GM18867 (cell line): ENCODE measurements around the gene ERCC2.

Experiments
- ATAC-seq: cut with Tn5 transposase; IDR thresholded peaks from one replicate; pipeline ENCODE4 v1.9.1; 2021; ENCODE audit warnings: mild to moderate bottlenecking, moderate library complexity; ENCODE audit not compliant: unreplicated experiment

The ERCC2 gene

DNA sequence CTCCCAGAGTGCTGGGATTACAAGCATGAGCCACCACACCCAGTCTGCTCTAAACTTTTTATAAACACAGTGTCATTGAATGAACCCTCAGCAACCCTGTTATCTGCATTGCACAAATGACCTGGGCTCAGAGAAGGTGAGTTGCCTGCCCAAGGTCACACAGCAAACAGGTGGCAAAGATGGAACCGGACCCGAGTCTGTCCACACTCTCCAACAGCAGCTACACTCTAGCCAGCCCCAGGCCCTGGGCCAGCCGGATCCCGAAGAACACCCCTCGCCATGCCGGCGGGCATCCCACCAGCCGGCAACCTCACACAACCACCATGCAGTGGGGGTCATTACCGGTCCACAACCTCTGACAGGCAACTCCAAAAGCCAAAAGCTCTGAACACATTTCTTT, 14.5 kb downstream of the ERCC2 start:
- ATAC-seq, result no peak

DNA sequence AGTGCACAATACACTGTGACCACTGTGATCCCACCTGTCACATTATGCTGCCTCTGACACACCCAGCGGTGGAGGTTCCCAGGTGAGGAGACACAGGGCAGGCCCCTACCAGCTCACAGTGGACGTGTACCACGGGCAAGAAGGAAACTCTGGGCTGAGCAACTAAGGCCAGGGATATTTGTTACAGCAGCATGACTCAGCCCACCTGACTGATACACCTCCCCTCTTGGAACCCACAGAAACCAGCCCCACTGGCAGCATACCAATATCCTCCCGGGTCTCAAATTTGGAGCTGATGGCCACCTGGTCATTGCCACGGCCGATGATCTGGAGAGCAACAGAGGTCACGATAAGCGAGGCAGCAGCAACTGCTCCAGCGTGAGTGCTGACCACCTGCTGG, 15.0 kb downstream of the ERCC2 start:
- no peak for ATAC-seq

DNA sequence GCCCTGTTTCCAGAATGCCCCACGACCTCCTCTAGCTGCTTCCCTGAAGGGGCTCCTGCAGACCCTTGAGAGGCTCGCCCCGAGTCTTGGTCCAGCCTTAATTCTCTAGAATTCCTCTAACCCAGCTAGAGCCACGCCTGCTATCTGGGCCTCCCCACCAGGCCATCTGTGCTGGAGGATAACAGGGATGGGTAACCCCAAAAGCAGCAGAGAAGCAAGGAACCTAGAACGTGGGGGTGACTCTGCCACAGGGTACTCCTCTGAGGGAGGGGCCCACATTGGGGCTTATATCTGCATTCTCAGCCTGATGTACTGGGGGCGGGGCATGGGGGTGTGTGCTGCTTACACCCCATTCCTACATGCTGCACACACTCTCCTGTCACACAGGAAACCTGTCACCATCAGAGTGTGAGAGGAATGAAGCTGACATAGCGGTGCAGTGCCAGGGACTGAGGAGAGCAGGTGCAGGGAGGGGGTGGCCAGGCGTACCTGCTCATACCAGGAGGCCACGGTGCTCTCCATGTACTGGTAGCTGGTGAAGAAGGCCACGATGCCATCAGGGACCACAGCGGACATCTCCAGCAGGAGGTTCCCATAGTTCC, 16.0 kb downstream of the ERCC2 start:
- no peak for ATAC-seq

DNA sequence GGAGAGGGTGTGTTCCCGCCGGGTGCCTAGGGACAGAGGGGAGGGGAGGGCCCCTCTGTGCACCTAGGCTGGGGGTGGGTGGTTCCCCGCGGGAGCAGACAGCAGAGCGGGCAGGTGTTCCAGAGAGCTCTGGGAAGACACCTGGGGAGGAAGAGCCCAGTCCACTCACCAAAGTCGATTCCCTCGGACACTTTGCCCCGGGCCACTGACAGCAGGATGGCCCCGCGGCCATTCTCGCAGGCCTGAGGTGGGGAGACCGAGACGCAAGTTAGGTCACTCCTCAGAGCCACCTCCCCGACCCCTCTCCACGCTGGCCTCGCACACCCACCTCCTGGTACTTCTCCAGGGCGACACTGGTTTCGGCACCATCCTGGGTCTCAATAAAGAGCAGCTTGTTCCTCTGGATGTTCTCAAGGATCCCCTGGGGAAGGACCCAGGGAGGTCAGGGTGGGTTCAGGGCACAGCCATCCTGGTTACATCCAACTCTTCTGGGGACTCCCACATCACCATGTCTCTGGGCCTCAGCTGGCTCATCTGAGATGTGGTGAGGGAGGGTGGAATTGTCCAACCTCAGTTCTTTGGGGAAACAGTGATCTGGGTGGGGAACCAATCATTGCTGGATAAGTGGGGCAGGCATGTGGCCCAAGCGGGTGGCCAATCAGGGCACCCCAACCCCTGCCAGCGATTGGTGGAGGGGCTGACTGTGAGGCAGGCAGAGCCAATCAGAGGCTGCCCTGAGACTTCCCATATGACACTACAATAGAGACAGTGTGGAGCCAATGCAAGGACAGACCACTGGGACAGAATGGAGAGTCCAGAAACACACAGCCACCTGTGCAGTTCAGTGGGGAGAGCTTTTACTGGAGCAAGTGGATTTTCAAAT, 17.2 kb downstream of the ERCC2 start:
- no peak for ATAC-seq

DNA sequence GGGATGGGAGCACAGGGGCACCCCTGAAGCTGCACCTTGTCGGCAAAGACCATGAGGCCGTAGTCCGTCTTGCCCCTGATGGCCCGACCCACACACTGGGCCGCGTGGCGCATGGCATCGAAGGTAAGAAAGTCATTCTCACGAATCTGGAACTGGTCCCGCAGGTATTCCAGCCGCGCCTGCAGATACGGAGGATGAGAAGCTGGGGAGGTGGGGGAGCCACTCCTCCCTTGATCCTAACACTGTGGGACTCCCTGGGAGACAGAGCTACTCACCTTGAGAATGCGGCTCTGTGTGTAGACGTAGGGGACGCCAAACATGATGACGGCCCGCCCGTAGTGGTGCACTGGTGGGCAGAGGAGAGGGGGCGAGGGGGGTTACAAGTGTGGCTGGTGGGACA, 17.9 kb downstream of the ERCC2 start:
- no peak for ATAC-seq

DNA sequence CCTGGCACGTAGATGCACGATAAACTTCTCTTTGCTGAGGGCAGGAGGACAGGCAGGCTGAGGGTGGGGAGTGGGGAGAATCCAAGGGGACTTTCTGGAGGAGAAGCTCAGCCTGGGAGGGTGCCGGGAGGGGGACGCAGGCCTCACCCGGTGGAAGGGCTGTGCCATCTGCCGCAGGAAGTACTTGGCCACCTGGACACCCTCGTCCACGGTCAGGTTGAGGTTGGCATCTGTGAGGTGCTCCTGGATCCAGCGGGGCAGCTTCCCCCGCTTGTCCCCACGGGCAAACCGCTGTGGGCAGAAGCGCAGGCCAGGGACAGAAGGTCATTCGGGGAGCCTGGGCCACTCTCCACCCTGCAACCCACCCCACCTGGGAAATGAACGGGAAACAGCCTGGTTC, 18.3 kb downstream of the ERCC2 start:
- no peak for ATAC-seq

DNA sequence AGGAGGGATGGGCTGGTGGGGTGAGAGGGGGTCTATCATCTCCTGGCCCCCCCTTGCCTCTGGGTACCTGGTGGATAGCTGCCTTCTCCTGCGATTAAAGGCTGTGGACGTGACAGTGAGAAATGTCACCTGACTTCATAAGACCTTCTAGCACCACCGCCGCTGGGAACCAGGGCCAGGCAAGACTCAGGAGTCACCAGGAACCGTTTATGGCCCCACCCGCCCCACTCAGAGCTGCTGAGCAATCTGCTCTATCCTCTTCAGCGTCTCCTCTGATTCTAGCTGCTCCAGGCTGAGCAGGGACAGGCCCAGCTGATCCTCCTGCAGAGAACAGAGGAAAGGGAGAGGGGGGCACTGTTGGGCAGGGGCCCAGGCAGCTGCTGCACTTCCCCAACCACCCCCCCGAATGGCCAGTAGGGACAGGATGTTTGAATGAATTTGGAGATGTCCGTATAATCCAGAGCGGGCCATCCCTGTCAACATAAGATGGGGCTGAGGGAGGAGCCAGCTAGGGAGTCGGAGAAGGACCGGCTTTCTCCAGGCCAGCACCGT, 18.9 kb downstream of the ERCC2 start:
- no peak for ATAC-seq

DNA sequence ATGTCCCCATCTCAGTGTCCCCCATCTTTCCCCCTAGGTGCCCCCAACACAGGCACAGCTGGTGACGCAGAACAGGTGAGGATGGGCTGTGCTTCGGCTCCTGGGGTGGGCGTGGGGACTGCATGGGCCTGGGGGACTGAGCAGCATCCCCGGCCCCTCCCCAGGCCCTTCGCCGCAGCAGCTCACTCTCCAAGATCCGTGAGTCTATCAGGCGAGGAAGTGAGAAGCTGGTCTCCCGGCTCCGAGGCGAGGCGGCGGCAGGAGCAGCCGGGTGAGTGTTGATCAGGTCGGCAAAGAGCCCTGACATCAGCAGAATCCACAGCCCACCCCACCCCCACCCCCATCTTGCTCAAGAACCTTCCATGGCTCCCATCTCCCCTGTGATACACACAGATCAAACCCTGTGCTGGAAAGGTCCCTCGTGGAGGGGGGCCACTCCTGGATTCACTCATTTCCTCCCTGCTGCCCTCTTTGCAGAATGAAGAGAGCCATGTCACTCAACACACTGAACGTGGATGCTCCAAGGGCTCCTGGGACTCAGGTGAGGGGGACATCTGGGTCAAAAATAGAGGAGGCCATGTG, 19.8 kb downstream of the ERCC2 start:
- ATAC-seq, result no peak

DNA sequence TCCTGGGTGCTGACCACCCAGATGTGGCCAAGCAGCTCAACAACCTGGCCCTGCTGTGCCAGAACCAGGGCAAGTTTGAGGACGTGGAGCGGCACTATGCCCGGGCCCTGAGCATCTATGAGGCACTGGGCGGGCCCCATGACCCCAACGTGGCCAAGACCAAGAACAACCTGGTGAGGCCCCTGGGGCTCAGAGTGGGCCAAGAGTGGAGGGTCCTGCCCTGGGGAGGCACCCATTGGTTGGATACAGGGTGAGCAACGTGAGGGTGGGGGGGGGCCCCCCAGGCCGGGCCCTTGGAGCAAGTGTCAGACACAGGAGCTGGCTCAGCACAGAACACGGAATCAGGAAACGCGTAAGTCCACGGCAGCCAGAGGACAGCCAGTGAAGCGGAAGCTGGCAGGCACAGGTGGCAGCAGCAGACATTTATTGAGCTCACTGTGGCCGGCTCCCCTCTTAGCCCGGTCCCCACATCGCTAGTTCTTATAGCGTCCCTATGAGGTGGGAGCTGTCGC, 20.9 kb downstream of the ERCC2 start:
- no peak for ATAC-seq

DNA sequence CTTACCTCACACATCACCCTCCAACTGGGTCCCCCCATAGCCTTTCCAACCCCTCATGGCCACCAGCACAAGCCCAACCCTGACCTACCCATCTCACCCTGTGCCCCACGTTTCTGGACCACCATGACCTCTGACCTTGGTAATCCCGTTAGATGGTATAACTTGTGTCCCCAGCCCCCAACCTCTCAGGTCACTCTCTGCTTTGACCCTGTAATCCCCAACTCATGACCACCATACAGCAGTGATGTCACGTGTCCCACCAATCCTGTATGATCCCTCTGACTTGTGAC, 21.3 kb downstream of the ERCC2 start:
- no peak for ATAC-seq

DNA sequence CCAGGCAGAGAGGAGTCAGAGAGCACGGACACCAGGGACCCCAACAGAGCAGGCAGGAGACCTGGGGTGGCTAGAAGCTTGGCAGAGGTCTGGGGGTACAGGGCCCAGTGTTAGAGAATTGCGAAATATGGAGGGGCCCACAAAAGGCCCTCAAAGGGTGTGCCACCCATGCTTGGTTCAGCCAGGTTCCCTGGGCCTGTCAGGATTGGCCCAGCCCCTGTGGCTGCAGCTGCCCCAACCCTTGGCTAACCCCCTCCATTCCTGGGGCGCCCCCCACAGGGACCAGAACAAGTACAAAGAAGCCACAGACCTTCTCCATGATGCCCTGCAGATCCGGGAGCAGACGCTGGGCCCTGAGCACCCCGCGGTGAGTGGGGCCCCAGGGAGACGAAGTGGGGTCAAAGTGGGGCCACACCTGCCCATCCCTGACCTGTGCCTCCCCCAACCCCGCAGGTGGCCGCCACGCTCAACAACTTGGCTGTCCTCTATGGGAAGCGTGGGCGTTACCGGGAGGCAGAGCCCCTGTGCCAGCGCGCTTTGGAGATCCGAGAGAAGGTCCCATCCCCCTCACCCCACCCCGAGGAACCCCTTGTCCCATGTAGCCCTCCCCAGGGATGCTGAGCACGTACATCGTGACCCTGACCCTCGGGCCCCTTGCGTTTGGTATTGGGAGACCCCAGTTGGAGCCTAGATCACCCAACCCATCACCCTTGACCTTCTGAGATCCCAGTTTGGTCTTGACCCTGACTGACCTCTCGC, 21.8 kb downstream of the ERCC2 start:
- no peak for ATAC-seq

DNA sequence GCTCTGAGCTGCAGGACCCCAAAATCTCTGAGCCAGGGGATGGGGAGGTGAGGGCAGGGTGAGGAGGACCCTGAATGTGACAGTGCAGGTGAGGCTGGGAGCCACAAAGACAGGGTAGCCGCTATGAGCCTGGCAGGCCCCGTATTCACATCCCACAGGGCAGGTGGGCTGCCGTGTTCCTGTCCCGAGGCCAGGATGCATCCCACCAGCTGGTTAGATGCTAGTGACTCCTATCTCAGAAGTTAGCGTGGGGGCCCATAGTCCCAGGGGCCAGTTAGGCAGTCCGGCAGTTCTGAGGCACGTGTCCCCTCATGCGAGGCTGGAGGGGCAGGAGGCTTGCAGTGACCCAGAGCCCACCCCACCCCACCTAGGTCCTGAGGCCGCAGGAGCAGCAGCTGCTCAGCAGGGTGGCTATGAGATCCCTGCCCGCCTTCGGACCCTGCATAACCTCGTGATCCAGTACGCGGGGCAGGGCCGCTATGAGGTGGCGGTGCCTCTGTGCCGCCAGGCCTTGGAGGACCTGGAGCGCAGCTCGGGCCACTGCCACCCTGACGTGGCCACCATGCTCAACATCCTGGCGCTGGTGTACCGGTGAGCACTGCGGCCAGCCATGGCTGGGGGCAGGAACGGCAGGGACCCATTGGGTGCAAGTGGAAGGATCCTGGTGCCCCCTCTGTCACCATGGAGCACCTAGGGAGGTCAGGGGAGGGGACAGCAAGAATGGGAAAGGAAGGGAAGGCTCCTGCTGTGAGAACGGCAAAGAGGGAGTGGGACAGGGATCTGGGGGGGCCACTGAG, 22.6 kb downstream of the ERCC2 start:
- ATAC-seq, result no peak

DNA sequence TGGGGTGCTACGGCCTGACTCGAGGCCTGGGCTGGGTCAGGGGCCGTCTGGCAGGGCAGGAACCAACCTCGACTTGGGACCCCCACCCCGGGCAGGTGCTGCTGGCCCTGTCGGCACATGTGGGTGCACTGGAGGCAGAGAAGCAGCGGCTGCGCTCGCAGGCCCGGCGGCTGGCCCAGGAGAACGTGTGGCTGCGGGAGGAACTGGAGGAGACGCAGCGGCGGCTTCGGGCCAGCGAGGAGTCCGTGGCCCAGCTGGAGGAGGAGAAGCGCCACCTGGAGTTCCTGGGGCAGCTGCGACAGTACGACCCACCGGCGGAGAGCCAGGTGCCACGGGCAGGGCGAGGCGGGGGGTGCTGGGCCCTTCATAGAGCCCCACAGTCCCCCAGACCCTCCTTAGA, 23.9 kb downstream of the ERCC2 start:
- ATAC-seq, result no peak

DNA sequence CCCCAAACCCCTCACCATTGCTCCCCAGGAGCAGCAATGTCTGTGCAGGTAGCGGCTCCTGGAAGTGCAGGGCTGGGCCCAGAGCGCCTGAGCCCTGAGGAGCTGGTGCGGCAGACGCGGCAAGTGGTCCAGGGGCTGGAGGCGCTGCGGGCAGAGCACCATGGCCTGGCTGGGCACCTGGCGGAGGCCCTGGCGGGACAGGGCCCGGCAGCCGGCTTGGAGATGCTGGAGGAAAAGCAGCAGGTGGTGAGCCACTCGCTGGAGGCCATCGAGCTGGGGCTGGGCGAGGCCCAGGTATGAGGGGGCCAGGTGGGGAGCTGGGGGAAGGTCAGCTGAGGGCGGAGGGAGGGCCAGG, 24.9 kb downstream of the ERCC2 start:
- no peak for ATAC-seq

DNA sequence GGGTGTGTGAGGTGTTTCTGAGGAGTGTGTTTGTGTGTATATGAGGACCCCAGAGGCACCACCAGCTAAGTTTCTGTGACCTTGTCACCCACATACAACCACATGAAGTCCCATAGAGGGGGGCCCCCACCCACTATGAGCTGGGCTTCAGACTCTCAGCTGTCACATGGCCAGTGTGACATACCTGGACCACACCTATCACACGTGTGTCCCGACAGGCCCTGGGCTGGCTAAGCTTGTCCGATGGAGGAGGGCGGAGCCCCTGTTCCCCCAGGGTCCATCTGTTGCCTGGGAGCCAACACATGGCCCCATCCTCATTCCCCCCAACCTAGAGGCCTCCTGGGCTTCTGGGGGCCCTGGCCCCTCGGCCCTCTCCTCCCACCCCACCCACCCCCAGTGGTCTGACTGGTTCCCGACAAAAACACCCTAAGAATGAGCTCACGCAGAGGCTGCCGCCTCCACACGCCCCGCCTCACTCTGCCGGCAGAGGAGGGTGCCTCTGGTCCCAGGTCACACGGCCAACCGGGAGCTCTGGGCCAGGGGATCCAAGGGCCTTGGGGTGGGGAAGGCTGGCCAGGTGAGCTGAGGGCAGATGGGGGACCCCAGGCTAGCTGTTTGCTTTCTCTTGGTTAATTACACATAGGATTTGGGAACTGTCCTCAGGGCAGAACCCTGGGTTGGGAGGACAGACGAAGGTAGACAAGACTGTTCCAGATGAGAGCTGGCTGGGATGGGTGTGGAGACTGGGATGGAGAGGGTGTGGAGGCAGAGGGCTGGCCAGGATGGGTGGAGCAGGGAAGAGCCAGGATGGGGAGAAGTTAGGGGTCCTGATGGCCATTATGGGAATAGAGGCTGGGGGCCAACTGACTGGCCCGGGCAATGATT, 25.5 kb downstream of the ERCC2 start:
- no peak for ATAC-seq

DNA sequence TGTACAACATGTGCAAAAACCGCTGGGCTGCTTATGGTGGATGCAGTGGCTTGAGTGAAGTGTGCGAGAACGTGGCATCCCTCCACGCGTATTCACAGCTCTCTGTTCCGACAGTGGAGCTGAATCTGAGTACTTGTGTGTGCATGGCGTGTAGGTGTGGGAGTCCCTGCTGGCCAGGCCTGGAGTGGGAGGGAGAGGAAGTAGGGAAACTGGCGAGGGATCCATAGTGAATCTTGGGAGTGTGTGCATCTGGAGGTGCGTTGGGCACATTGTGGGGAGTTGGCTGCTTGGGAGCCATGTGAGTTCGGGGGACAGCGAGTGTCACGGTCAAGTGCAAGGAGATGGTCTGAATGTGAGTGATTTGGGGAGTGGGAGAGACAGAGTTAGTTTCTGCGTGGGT, 27.5 kb downstream of the ERCC2 start:
- ATAC-seq, result no peak

DNA sequence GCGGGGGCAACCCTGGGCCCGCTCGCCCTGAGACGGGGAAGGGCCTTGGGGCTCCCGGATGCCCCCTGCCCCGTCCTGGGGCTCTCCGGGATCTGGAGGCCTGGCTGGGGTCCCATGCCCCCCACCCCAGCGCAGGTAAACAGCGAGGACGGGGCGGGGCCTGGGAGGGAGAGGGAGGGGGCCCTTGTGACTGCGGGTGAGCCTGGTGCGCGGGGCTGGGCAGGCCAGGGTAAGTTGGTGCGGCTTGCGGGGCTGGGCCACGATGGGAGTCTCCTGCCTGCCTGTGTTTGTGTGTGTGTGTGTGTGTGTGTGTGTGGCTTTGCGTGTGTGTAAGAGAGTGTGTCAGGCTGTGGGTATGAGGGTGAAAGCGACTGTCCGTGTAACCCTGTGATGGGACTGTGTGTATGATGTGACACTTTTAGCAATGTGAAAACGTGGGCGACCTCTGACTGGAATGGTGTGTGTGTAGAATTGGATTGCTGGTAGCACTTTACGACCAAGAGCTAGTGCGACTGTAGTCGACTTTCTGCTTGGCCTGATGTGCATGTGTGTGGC, 29.4 kb downstream of the ERCC2 start:
- no peak for ATAC-seq

DNA sequence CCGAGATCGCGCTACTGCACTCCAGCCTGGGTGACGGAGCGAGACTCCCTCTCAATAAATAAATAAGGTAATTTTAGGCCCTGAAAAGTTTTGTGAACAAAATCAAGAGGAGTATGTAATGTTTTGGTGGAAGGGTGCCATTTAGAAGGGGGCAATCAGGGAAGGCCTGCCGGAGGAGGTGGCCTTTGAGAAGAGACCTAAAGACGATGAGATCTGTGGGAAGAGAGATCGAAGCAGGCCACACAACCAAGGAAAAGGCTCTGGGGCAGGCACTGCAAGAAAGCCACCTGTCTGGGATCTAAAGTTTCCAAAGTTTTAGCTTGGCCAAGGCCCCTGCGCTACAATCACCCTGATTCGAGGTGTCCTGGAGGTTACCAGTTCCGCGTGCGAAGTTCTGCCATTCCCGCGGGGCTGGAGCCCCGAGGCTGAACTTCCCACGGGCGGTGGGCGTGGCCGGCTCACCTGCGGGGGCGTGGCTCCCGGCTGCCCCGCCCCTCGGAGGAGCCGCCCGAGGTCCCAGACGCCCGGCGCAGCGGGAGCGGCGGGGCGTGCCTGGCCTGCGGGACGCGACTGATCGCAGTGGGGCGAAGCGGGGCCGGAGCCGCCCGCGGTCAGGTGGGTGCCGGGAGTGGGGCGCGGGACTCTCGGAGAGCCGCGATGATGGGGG, 30.0 kb downstream of the ERCC2 start, which contains the start of gene KLC3:
TSS of gene KLC3 (plus strand) at position 519 of the 667 bp plus-strand sequence. CDS start 4,792 bp downstream, outside the sequence.
- no peak for ATAC-seq

DNA sequence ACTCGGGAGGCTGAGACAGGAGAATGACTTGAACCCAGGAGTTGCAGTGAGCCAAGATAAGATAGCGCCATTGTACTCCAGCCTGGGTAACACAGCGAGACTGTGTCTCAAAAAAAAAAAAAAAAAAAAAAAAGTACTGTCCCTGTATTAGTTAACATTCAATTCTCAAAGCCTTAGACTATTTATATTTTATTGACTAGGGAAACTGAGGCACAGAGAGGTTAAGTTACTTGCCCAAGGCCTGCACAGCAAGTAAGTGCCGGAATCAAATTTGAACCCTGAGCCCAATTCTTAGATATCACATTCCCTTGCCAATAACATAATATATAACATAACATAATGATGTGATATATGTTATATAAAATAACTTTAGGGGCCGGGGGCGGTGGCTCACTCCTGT, 30.7 kb downstream of the ERCC2 start:
- no peak for ATAC-seq
